KMS-11 (cell line): ENCODE measurements around the gene DLGAP1.

ENCODE experiments used
- H2AFZ ChIP-seq: fragments of 200-600 bp; sonication (generic); 2 replicates; pipeline ENCODE4 v1.6.1; 2016; ENCODE audit warnings: antibody characterized with exemption, mixed run types, low read depth
- H3K27ac ChIP-seq: fragments of 200-600 bp; sonication (generic); 2 replicates; pipeline ENCODE4 v1.6.1; 2016; ENCODE audit warnings: mild to moderate bottlenecking, mixed run types
- H3K27me3 ChIP-seq: fragments of 200-600 bp; sonication (generic); 2 replicates; pipeline ENCODE4 v1.6.1; 2017; ENCODE audit warnings: mild to moderate bottlenecking, low read depth, mixed run types, moderate library complexity; ENCODE audit not compliant: insufficient read depth
- H3K36me3 ChIP-seq: fragments of 200-600 bp; sonication (generic); 2 replicates; pipeline ENCODE4 v1.6.1; 2017; ENCODE audit warnings: mild to moderate bottlenecking, mixed run types; ENCODE audit not compliant: insufficient read depth
- H3K4me1 ChIP-seq: fragments of 200-600 bp; sonication (generic); 2 replicates; pipeline ENCODE4 v1.6.1; 2016; ENCODE audit warnings: mild to moderate bottlenecking, low read depth, mixed run types; ENCODE audit not compliant: poor library complexity, severe bottlenecking
- H3K4me2 ChIP-seq: fragments of 200-600 bp; sonication (generic); 2 replicates; pipeline ENCODE4 v1.7.0; 2016; ENCODE audit warnings: mild to moderate bottlenecking, mixed run types
- H3K4me3 ChIP-seq: fragments of 200-600 bp; sonication (generic); IDR thresholded peaks from 2 replicates; pipeline ENCODE4 v1.6.1; 2017; ENCODE audit warnings: low read depth, low read length, mixed read lengths; ENCODE audit not compliant: insufficient read depth
- H3K79me2 ChIP-seq: fragments of 200-600 bp; sonication (generic); 2 replicates; pipeline ENCODE4 v1.6.1; 2016; ENCODE audit warnings: low read depth, mixed run types; ENCODE audit not compliant: insufficient read depth
- H3K9ac ChIP-seq: fragments of 200-600 bp; sonication (generic); 2 replicates; pipeline ENCODE4 v1.6.1; 2016; ENCODE audit warnings: mild to moderate bottlenecking, mixed run types
- H4K20me1 ChIP-seq: fragments of 200-600 bp; sonication (generic); 2 replicates; pipeline ENCODE4 v1.6.1; 2016; ENCODE audit warnings: mild to moderate bottlenecking, mixed run types; ENCODE audit not compliant: insufficient read depth
- TF ChIP-seq, protein P1 (sequence below): fragments of 200-600 bp; sonication (generic); conservative IDR thresholded peaks from 2 replicates; pipeline ENCODE4 v1.6.1; 2017; ENCODE audit warnings: low read depth, mild to moderate bottlenecking, antibody characterized with exemption, low read length, moderate library complexity, mixed read lengths

Gene DLGAP1

DNA sequence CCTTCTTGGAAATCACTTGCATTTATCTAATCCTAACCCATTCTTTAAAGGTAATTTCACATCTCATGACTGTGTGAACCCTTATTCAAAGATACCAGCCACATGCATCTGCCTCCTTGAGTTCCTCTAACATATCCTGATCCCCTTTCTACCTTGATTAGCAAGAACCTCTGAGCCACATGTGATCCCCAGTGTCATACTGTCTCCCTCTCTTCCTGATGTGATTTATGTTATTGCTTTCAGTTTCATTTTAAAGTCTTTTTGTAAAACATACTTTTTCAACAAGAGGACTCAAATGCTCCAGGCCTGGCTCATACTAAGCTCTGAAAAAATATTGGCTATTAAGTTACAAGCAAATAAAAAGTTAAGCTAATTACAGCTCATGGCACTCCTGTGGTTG is 470.1 kb downstream of the DLGAP1 start:
- no peak overlapping the region for H3K4me2 ChIP-seq
- H3K79me2 ChIP-seq, result no peaks in the 10 kb centered on the region
- TF ChIP-seq, protein P1, sequence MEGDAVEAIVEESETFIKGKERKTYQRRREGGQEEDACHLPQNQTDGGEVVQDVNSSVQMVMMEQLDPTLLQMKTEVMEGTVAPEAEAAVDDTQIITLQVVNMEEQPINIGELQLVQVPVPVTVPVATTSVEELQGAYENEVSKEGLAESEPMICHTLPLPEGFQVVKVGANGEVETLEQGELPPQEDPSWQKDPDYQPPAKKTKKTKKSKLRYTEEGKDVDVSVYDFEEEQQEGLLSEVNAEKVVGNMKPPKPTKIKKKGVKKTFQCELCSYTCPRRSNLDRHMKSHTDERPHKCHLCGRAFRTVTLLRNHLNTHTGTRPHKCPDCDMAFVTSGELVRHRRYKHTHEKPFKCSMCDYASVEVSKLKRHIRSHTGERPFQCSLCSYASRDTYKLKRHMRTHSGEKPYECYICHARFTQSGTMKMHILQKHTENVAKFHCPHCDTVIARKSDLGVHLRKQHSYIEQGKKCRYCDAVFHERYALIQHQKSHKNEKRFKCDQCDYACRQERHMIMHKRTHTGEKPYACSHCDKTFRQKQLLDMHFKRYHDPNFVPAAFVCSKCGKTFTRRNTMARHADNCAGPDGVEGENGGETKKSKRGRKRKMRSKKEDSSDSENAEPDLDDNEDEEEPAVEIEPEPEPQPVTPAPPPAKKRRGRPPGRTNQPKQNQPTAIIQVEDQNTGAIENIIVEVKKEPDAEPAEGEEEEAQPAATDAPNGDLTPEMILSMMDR, result no peak
- H3K27ac ChIP-seq, result no peak overlapping the region
- H3K36me3 ChIP-seq, result no peaks in the 10 kb centered on the region
- H3K27me3 ChIP-seq, result no peaks in the 10 kb centered on the region
- no peaks in the 10 kb centered on the region for H4K20me1 ChIP-seq
- H2AFZ ChIP-seq, result no peak overlapping the region
- H3K4me1 ChIP-seq, result no peaks in the 10 kb centered on the region
- no peak overlapping the region for H3K4me3 ChIP-seq
- no peak overlapping the region for H3K9ac ChIP-seq

DNA sequence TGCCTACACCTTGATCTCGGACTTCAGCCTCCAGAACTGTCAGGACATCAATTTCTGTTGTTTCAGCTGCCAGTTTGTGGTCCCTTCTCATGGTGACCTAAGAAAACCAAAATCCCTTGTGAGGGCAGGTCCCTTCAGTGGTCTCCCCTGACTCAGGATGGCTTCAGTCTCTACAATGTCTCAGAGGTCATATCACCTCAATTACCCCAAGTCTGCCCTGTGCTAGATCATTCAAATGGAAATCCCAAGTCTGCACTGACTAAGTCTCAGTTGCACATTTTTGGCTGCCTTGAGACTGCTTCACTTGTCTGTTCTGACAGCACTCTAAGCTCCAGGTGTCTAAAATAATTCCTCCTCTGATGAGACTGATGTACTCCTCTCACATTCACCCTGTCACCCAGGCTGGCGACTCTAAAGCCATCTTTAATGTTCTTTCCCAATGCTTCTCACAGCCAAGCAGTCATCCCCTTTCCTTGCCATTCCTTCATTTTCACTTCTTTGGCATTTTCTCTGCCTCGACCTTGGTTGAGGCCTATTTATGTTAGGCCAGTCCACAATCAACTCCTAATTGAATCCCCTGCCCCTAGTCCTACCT is 470.8 kb downstream of the DLGAP1 start:
- H3K4me2 ChIP-seq, result no peak overlapping the region
- H3K27ac ChIP-seq, result no peak overlapping the region
- no peaks in the 10 kb centered on the region for H4K20me1 ChIP-seq
- H3K27me3 ChIP-seq, result no peaks in the 10 kb centered on the region
- H3K79me2 ChIP-seq, result no peaks in the 10 kb centered on the region
- H3K9ac ChIP-seq, result no peak overlapping the region
- no peak overlapping the region for H2AFZ ChIP-seq
- no peak overlapping the region for H3K4me3 ChIP-seq
- H3K4me1 ChIP-seq, result no peaks in the 10 kb centered on the region
- TF ChIP-seq, protein P1, result no peak
- H3K36me3 ChIP-seq, result no peaks in the 10 kb centered on the region

DNA sequence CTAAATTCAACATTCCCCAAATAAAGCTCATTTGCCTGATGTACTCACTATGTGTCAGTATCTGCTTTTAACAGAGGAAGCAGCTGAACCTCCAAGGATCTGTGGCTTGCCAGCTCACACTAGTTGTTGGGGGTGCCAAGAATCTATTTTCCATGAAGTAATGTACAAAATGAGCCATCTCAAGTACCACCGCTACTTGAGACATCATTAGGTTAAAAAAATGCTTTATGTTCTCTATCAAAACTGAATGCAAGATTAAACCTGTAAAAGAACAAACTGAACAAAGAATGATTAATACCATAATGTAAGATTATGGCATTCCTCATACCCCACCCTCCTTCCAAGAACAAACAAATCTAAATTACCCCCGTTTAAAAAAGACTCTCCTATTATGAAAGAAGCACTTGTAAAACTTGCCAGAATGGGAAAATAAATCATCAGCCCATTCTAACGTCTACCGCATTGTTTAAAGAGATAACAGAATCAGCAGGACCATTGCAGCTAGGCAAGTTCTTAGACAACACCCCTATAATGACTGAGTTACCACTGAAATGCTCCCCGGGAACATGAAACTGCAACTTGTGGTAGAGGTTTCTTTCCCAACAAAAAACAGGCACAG is 471.6 kb downstream of the DLGAP1 start:
- Histone ChIP-seq H3K9ac (no peak overlapping the region), H3K27ac (no peak overlapping the region), H3K27me3 (no peaks in the 10 kb centered on the region), H3K79me2 (no peaks in the 10 kb centered on the region), H3K4me1 (no peaks in the 10 kb centered on the region), H3K4me2 (no peak overlapping the region), H3K36me3 (no peaks in the 10 kb centered on the region), H3K4me3 (no peak overlapping the region), H2AFZ (no peak overlapping the region), H4K20me1 (no peaks in the 10 kb centered on the region)
- TF ChIP-seq, protein P1, result no peak

DNA sequence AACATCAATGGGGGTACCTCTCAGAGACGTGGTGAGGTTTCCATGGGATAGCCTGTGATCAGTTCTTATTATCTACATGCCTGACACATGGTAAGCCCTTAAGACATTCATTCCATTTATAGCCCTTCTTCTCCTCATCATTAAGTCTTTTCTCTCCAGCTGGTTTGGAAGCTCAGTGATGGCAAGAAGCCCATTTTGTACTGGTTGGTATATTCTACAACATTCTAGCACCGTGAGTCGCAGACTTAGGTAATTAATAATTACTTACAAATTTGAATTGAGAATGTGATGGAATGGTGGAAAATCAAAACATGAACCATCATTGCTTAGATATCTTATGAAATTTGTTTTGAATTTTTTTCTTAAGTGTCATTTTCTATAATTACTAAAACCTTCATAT is 472.6 kb downstream of the DLGAP1 start:
- Histone ChIP-seq H3K4me1 (no peaks in the 10 kb centered on the region), H4K20me1 (no peaks in the 10 kb centered on the region), H3K4me2 (no peak overlapping the region), H3K4me3 (no peak overlapping the region), H3K27ac (no peak overlapping the region), H3K27me3 (no peaks in the 10 kb centered on the region), H3K9ac (no peak overlapping the region), H3K36me3 (no peaks in the 10 kb centered on the region), H3K79me2 (no peaks in the 10 kb centered on the region), H2AFZ (no peak overlapping the region)
- TF ChIP-seq, protein P1, result no peak
